ENCODE measurements around the gene KRT80.
A peak's percentile ranks its signal among the peaks of the same experiment; 100 is the strongest.

The KRT80 gene

DNA sequence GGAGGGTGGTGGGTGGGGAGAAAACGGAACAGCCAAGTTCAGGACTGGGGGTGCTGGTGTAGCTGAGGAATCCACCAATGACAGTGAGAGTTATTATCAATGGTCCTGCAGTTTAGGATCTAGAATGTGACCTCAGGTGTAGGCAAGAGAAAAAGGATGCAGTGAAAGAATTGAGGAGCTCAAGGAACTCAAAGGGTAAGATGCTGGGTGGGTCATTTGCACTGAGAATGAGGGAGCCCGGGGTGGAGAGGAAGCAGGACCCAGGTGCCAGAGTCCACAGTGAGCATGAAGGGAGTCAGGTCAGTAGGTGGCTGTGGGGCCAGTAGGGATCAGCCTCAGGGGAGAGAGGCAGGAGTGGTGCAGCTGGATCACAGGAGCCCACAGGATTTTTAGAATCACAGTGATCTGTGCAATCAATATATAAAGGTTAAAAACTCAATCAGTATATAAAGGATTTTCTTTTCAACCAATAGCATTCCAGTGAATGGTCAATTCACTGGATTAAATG lies 38.1 kb upstream of the KRT80 start:
- no peak for DNase-seq (ENCODE audit: low read depth in 1 of 2, low spot score in 1 of 2)

GRCh38 chr12:52228931-52229330 lies 37.1 kb upstream of the KRT80 start:
- no peak for DNase-seq (ENCODE audit: low read depth in 1 of 2, low spot score in 1 of 2)

GRCh38 chr12:52228366-52228765 lies 36.6 kb upstream of the KRT80 start:
- DNase-seq (ENCODE audit: low read depth in 1 of 2, low spot score in 1 of 2) = no peak

GRCh38 chr12:52227606-52228166 lies 35.9 kb upstream of the KRT80 start:
- DNase-seq (ENCODE audit: low read depth in 1 of 2, low spot score in 1 of 2) = no peak

- DNase-seq (ENCODE audit: low read depth in 1 of 2, low spot score in 1 of 2) = no peak
Observed at GRCh38 chr12:52226446-52226845, 34.6 kb upstream of the KRT80 start.

- no peak for DNase-seq (ENCODE audit: low read depth in 1 of 2, low spot score in 1 of 2)
Observed at GRCh38 chr12:52225752-52226151, 33.9 kb upstream of the KRT80 start.

DNA sequence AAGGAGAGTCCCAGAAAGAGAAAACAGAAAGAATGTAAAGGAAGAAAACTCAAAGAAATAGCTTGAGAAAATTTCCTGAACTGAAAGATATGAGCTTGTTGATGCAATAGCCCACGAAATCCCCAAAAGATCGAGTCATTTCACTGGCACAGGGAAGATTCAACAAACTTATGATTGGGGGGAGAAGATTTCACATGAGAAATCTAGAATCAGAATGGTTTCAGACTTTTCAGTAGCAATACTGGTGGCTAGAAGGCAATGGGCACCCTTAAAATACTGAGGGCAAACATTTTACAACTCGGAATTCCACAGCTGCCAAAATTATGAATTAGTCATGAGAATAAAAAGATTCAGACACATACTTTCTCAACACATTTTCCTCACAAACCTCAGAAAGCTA lies 32.3 kb upstream of the KRT80 start:
- DNase-seq (ENCODE audit: low read depth in 1 of 2, low spot score in 1 of 2) = no peak

GRCh38 chr12:52223406-52224039 lies 31.7 kb upstream of the KRT80 start:
- no peak for DNase-seq (ENCODE audit: low read depth in 1 of 2, low spot score in 1 of 2)

DNA sequence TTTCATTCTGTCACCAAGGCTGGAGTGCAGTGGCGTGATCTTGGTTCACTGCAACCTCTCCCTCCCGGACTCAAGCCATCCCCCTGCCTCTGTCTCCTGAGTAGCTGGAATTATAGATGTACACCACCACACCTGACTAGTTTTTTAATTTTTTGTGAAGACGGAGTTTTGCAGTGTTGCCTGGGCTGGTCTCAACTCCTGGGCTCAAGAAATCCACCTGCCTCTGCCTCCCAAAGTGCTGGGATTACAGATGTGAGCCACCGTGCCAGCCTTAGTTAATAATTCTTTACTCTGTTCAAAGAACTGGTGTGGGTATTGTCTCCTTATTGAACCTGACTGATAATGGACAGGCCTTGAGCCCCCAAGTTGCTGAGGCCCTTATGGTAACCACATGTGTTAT lies 30.9 kb upstream of the KRT80 start:
- DNase-seq (ENCODE audit: low read depth in 1 of 2, low spot score in 1 of 2) = no peak

DNA sequence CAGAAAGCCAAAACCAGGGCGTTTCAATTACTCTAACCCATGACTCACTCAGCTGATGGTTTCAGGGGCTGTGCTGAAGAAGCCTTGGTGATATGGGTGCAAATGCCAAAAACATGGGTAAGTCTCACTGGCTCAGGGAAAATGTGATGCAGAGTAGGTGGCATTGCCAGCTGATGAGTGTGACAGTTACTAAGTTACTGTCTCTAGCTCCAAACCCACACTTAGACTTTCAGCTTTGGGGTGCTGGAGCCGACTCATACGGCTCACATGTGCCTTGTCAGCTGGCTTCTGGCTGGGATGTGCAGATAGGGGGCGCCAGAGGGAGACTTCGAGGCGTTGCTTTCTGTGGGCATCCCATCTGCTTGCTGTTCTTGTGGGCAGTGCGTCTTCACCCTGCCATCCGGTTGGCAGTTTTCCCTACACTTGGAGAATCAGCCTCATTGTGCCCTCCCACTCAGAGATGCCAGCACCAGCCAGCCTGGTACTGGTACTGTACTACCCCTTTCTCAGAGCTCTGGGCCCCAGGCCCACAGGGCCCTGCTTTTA lies 30.2 kb upstream of the KRT80 start:
- peak; percentile 20 to 22 for DNase-seq (ENCODE audit: low read depth in 1 of 2, low spot score in 1 of 2)

DNA sequence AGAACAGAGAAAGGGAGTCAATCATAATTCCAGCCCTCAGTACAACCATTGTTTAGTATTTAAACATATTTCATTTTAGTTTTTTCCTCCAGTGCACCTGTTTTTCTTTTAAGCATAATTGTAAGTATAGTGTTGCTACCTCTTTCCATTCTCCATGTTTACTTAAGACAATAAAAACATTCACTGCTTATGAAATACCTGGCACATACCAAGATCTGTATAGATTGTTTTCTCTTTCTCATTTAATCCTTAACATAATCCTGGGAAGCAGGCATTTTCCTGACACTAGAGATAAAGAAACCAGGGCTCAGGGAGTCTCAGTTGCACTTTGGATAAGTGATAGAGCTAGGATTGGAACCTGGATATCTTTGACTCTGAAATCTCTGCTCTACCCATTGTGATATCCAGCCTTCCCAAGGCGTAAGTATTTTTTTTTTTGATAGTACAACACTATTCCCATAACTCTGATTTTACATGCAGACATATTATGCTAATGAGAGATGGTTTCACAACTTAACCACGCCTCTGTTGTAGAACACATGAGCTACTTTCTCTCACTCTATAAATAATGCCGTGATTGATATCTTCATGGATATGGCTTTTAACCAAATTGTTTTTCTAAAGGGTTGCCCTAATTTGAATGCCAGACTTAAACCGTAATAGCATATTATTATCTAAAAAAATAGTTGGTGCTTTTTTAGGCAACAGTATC lies 29.4 kb upstream of the KRT80 start:
- DNase-seq (ENCODE audit: low read depth in 1 of 2, low spot score in 1 of 2) = no peak

GRCh38 chr12:52220477-52220876 lies 28.7 kb upstream of the KRT80 start:
- no peak for DNase-seq (ENCODE audit: low read depth in 1 of 2, low spot score in 1 of 2)

GRCh38 chr12:52218001-52218400 lies 26.2 kb upstream of the KRT80 start:
- no peak for DNase-seq (ENCODE audit: low read depth in 1 of 2, low spot score in 1 of 2)

DNA sequence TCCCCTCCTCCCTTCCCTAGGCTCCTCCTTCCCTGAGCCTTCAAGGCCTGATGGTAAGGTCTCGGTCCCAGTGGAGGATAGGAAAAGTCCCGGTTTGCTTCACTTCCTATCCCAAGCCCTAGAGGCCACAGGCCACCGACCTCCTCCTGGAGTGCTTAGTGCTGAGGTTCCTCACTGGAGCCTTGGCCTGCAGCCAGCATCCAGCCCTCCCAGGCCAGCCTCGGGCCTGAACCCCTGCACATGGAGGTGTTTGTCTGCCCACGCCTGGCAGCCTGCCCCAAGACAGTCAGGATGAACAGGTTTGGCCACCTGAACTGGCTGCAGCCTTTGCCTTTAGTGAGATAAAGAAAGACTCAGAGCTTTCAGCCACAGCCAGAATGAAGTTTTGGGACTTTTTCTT lies 25.4 kb upstream of the KRT80 start:
- DNase-seq (ENCODE audit: low read depth in 1 of 2, low spot score in 1 of 2) = no peak

GRCh38 chr12:52216807-52217206 lies 25.0 kb upstream of the KRT80 start:
- DNase-seq (ENCODE audit: low read depth in 1 of 2, low spot score in 1 of 2) = no peak

DNA sequence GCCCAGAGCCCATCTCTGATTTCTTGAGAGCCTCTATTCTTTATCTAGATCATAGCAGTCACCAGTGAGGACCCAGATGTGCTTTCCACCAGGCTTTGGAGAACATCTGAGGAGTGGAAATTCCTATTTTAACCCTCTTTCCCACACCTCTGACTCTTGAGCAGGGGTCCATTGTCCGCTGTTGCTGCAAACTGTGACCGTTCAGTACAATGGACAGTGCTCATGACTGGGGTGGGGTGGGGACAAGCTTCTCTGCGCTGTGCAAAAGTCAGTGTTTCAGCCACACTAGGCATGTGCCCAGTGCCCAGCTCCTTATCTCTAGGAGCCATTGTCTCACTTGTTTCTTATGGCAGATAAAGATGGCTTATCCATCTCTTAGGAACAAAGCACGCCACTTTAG lies 24.3 kb upstream of the KRT80 start:
- DNase-seq (ENCODE audit: low read depth in 1 of 2, low spot score in 1 of 2) = no peak

DNA sequence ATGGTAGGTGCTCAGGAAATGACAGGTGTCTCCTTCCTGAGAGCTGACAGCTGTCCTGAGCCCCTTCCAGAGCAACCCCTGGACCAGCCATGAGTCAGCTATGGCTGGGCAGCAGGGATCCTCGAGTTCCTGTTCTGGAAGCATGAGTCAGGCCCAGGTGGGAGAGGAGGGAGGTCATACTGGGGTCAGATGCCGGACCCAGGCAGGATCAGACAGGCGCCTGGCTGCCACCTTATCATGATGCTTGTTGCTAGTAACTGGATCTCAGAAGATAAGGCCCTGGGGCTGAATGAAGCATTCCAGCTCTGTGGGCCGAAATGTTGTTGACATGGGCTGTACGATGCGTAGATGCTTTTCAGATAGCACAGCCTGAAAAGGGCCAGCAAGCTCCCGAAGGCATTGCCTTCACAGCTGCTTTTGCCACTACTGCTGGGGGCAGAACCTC lies 23.8 kb upstream of the KRT80 start:
- no peak for DNase-seq (ENCODE audit: low read depth in 1 of 2, low spot score in 1 of 2)

DNA sequence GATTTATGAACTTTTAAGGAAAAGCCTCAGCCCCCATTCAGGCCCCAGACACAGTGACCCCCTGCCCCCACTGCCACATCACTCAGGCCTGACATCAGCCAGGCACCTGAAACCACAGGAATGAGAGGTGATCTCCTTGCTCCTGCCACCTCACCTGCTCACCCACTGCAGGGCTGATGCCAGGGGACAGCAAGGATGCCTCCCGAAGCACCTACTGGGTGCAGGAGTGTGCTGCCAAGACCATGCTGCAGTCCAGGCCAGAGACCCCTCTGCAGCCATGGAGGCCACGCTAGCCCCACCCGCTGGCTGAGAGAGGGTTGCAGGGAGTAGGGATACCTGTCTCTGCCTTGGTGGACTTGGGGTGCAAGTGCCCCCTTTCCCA lies 22.6 kb upstream of the KRT80 start:
- no peak for DNase-seq (ENCODE audit: low read depth in 1 of 2, low spot score in 1 of 2)

- peak in 1 of 2 donors; percentile 18 for DNase-seq (ENCODE audit: low read depth in 1 of 2, low spot score in 1 of 2)
Observed at GRCh38 chr12:52213564-52214420, 22.0 kb upstream of the KRT80 start.

- no peak for DNase-seq (ENCODE audit: low read depth in 1 of 2, low spot score in 1 of 2)
Observed at GRCh38 chr12:52212701-52213563, 21.1 kb upstream of the KRT80 start.
